Epidermal melanocyte (primary cell): ENCODE results near the gene TOR2A.

Experiments used
- DNase-seq: peaks from one replicate; pipeline ENCODE4 v3.0.0; 2011; ENCODE audit warnings: low spot score; ENCODE audit not compliant: insufficient read length

The TOR2A gene

GRCh38 chr9:127720865-127721227 lies 14.2 kb downstream of the TOR2A start:
- DNase-seq, result no peak

- DNase-seq, result no peak
Observed at GRCh38 chr9:127720031-127720864, 14.8 kb downstream of the TOR2A start.

GRCh38 chr9:127717766-127718165 lies 17.3 kb downstream of the TOR2A start:
- DNase-seq, result no peak

- DNase-seq, result no peak
Observed at GRCh38 chr9:127716412-127716811, 18.7 kb downstream of the TOR2A start.

GRCh38 chr9:127715470-127716337 lies 19.4 kb downstream of the TOR2A start, which contains the start of the genes PTRH1 and TTC16:
TSS of gene PTRH1 (minus strand) at chr9:127715663. CDS start at chr9:127715639, 24 bp downstream.
TSS of gene TTC16 (plus strand) at chr9:127716079. CDS start at chr9:127716146, 67 bp downstream.
- peak; percentile 99 for DNase-seq

GRCh38 chr9:127714951-127715469 lies 20.1 kb downstream of the TOR2A start:
- DNase-seq, result no peak

- no peak for DNase-seq
Observed at GRCh38 chr9:127714020-127714750, 20.9 kb downstream of the TOR2A start.

GRCh38 chr9:127712867-127713266 lies 22.2 kb downstream of the TOR2A start:
- no peak for DNase-seq

GRCh38 chr9:127712371-127712770 lies 22.7 kb downstream of the TOR2A start:
- no peak for DNase-seq

- DNase-seq, result no peak
Observed at GRCh38 chr9:127711831-127712274, 23.2 kb downstream of the TOR2A start.

- no peak for DNase-seq
Observed at GRCh38 chr9:127711226-127711701, 23.8 kb downstream of the TOR2A start.

- no peak for DNase-seq
Observed at GRCh38 chr9:127710204-127710783, 24.8 kb downstream of the TOR2A start.

- DNase-seq, result no peak
Observed at GRCh38 chr9:127708952-127709587, 26.0 kb downstream of the TOR2A start.

- no peak for DNase-seq
Observed at GRCh38 chr9:127707766-127708165, 27.3 kb downstream of the TOR2A start.

- no peak for DNase-seq
Observed at GRCh38 chr9:127706836-127707241, 28.3 kb downstream of the TOR2A start, which contains the start of gene CFAP157. TSS of gene CFAP157 (plus strand) at chr9:127706988. CDS start at chr9:127707032, 44 bp downstream.

GRCh38 chr9:127705577-127706379 lies 29.3 kb downstream of the TOR2A start:
- no peak for DNase-seq

GRCh38 chr9:127703289-127703946 lies 31.7 kb downstream of the TOR2A start:
- DNase-seq, result no peak

- DNase-seq, result no peak
Observed at GRCh38 chr9:127700594-127701255, 34.4 kb downstream of the TOR2A start.
